Measurements from ENCODE around the gene PTPN3.

- no peak for TF ChIP-seq SRF (IDR thresholded peaks at IDR 0.05; ENCODE audit: low read depth)
- TF ChIP-seq SP1 (IDR thresholded peaks at IDR 0.05; ENCODE audit: low read depth) = no peak
- no peak for TF ChIP-seq POLR2AphosphoS5 (IDR thresholded peaks at IDR 0.05; ENCODE audit: low read depth, low read length)
- TF ChIP-seq EZH2 (IDR thresholded peaks at IDR 0.05) = no peak
- TF ChIP-seq MAX (IDR thresholded peaks at IDR 0.05) = no peak
- TF ChIP-seq CTCF (IDR thresholded peaks at IDR 0.05 in 2 of 3, conservative IDR thresholded peaks at IDR 0.05 in 1 of 3; ENCODE audit: borderline replicate concordance in 1 of 3, insufficient read depth in 1 of 3, low read depth in 2 of 3, low read length in 2 of 3) = no peak
- no peak for TF ChIP-seq ZFX (IDR thresholded peaks at IDR 0.05)
- no peak for TF ChIP-seq JUND (IDR thresholded peaks at IDR 0.05)
- no peak for TF ChIP-seq POLR2A (IDR thresholded peaks at IDR 0.05; ENCODE audit: borderline replicate concordance, extremely low read depth, insufficient read depth, insufficient read length)
- no peak for TF ChIP-seq RAD21 (IDR thresholded peaks at IDR 0.05; ENCODE audit: low read depth)
- TF ChIP-seq REST (IDR thresholded peaks at IDR 0.05; ENCODE audit: low read depth) = no peak
- no peak for TF ChIP-seq ZBTB33 (IDR thresholded peaks at IDR 0.05; ENCODE audit: extremely low read depth, insufficient replicate concordance, low read length)
- no peak for TF ChIP-seq SIN3A (IDR thresholded peaks at IDR 0.05; ENCODE audit: low read depth)
- no peak for TF ChIP-seq ATF3 (IDR thresholded peaks at IDR 0.05)
Measured at GRCh38 chr9:109437286-109437685, 60.8 kb downstream of the PTPN3 start.

Measured in HCT116 (cell line).